Activated naive CD4-positive, alpha-beta T cell treated with Interleukin-2 at 50 U/mL for 16 hours (primary cell): ENCODE results near the gene NDUFS5.
"Not testable (repeated sequence)": the region's sequence is repeated elsewhere in the genome, so short reads cannot be mapped to it uniquely, and the experiment has no call there.

ENCODE experiments used
- DNase-seq: peaks from one replicate; pipeline ENCODE4 v3.0.0-alpha.2; 2020

Gene NDUFS5

DNA sequence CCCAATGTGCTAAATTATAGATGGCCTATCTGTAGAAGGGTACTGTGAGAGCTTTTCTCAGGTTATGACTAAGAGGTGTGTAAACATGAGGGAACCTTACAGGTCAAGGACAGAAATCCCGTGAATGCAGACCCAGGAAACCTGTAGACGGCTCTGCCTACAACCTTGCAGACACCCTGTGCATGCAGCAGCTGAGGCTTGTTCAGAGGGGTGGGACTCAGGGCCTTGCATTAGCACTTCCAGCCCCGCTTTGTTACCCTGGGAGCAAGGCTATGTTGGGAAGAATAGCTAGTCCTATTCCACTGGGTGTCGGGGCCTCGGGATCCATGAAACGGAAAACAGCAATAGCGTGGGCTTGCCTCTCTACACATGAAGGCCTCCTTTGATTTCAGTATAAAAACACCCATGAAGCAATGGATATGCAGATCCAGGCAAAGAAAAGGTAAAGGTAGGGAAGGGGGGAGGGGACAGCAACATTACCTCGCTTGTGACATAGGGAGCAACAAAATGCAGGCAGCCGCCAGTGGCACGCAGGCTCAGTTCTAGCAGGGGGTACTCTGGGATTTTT is 9.5 kb upstream of the NDUFS5 start:
- no peak for DNase-seq

DNA sequence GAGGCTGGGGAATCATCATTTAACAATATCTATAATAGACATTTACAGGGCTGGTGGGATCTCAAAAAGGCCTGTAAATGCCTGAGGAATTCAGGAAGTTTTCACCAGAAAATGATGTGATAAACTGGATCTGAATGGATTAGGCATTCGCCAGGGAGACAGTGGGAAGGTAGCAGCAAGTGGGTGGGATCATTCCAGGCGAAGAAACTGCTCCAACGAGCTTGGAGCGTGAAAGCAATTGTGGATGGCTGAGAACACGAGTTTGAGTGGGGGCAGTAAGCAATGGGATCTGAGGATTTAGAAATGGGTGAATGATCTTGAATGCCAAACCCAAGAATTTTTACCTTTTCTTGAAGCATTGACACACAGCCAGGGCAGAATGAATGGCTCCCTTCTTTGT is 8.9 kb upstream of the NDUFS5 start:
- no peak for DNase-seq

DNA sequence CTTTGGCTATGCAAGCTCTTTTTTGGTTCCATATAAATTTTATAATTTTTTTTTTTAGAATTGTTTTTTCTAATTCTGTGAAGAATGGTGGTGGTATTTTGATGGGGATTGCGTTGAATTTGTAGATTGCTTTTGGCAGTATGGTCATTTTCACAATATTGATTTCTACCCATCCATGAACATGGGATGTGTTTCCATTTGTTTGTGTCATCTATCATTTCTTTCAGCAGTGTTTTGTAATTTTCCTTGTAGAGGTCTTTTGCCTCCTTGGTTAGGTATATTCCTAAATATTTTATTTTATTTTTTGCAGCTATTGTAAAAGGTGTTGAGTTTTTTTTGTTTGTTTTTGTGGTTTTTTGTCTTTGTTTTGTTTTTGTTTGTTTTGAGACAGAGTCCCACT is 5.7 kb upstream of the NDUFS5 start:
- not testable (repeated sequence) for DNase-seq

DNA sequence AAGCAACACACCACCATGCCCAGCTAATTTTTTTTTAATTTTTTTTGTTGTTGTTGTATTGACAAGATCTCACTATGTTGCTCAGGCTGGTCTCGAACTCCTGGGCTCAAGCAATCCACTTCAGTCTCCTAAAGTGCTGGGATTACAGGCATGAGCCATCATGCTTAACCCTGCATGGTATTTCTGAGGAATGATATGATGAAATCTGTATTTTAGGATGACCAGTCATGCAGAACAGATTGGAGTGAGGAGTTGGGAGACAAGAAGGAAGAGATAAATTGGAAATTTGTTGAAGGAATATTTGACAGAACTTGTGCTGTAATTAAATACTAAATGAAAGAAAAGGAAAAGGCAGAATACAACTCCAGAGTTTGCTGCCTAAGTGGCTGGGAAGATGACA is 4.7 kb upstream of the NDUFS5 start:
- DNase-seq = no peak

GRCh38 chr1:39023140-39023539 is 3.0 kb upstream of the NDUFS5 start:
- DNase-seq = no peak

DNA sequence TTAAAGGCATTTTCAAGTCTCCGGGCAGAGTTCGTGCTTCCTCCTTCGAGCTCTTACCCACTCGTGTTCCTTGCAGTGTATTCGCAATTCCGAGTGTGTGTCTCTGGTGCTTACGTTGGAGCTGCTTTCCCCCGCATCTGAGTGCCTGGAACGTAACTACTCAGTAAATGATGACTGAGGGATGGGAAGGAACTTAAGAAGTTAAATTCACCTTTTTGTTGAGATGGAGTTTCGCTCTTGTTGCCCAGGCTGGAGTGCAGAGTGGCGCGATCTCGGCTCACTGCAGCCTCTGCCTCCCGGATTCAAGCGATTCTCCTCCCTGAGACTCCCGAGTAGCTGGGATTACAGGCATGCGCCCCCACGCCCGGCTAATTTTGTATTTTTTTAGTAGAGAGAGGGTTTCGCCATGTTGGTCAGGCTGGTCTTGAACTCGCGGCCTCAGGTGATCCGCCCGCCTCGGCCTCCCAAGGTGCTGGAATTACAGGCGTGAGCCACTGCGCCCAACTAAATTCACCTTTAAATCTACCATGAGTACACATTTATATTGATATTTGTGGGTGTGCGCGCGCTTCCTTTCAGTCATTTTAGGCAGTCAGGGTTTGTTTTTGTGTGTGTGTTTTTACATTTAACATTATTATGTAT is 837 bp downstream of the NDUFS5 start:
- no peak for DNase-seq

GRCh38 chr1:39034114-39034654 is 8.0 kb downstream of the NDUFS5 start:
- DNase-seq = no peak

DNA sequence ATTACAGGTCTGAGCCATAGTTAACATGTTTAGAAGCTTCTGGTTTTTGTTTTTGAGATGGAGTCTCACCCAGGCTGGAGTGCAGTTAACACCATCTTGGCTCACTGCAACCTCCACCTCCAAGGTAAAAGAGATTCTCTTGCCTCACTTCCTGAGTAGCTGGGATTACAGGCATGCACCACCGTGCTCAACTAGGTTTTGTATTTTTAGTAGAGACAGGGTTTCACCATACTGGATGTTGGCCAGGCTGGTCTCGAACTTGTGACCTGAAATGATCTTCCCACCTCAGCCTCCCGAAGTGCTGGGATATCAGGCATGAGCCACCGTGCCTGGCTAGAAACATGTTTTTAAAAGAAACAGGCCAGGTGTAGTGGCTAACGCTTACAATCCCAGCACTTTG is 10.5 kb downstream of the NDUFS5 start:
- DNase-seq = no peak

GRCh38 chr1:39043513-39043912 is 17.4 kb downstream of the NDUFS5 start:
- no peak for DNase-seq

DNA sequence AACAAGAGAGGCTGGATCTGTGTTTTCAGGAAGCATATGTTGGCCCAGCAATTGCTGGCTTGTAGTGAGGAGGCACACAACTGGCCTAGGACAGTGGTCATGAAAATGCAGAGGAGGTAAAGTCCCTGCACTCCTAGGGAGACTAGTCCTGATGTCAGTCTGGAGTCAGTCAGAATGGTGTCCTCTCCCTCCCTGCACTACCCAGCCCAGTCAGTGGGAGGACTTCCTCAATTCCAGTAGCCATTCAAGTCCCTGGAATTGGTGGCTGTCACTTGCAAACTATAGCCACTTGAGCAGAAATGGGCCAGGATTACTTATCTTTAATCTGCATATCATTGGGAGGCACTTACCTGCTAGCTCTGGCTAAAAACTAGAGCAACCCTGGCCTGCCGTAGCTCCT is 18.6 kb downstream of the NDUFS5 start:
- no peak for DNase-seq

GRCh38 chr1:39045231-39045630 is 19.1 kb downstream of the NDUFS5 start:
- DNase-seq = no peak

DNA sequence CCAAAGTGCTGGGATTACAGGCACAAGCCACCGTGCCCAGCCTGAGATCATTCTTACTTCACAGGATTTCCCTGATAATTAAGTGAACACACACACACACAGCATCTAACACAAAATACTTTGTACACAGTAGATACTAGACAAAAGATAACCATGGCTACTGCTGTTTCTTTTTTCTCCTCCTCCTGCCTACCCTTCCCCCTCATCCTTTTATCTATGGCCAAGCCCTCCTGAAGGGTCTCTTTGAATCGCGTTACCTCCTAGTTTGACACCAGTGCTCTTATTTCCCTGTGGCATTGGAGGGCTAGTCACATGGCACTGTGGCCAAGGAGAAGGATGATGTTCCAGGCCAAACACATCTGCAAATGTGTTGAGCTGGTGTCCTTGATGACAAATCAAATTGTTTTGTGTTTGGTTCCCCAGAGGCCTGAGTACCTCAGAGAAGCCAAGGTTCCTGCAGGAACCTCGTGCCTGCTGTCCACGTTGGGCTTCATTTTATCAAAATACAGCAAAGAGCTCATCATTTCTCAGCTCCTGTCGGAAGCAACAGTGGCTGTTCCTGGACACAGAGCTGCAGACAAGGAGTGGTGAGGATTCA is 20.6 kb downstream of the NDUFS5 start:
- no peak for DNase-seq

DNA sequence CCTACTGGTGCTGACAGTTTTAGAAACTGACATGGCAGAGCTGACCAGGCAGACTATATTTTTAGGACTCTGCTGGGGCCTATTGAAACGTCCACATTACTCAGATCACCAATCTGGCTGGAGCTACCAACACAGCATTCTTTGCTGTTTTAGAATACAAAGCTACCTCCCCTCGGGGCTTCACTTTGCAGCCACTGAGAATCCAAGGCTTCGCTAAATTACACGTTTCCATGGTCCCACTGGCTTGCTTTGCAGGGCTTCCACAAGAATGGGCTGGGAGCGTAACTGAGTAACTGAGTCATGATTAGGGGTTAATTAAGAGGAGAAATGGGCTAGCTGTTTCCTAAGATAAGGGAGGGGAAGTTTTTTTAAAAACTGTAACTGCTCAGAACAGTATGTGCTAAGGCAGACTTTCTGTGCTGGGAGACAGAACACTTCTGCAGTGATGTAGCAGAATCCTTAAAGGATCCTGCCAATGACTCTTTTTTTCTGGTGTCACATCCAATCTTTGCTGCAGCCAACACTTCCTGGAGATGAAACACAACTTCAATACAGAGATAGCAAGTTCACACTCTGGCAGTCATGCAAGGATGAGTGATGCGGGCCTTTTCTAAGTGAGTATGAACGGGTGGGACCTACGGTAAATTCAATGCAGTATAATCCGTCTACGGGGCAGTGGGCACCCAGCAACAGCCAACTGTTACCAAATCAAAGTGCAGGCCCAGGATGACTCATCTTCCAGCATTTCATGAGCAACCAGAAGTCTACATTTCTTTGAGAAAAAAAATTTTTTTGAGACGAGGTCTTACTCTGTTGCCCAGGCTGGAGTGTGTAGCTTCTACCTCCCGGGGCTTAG is 21.5 kb downstream of the NDUFS5 start:
- no peak for DNase-seq

DNA sequence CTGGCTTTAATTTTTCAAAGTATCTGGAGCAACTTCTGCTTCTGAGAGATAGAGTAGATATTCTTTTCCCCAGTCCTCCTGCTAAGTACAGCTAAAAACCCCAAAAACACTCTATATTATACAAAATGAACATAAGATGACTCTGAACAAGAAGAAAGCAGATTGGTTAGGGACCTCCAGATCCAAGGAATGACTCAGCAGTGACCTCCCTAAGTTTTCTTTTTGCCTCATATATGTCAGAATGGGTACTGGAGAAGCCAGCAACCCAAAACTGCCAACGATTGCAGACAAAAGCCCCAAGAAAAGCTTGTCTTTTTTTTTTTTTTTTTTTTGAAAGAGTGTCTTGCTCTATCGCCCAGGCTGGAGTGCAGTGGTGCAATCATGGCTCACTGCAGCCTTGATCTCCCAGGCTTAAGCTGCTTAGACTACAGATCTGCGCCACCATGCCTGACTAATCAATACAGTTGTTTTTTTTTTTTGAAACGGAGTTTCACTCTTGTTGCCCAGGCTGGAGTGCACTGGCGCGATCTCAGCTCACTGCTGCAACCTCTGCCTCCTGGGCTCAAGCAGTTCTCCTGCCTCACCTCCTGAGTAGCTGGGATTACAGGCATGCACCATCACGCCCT is 22.7 kb downstream of the NDUFS5 start:
- no peak for DNase-seq

- DNase-seq = no peak
These were observed 23.9 kb downstream of the NDUFS5 start for GRCh38 chr1:39050001-39050400.

DNA sequence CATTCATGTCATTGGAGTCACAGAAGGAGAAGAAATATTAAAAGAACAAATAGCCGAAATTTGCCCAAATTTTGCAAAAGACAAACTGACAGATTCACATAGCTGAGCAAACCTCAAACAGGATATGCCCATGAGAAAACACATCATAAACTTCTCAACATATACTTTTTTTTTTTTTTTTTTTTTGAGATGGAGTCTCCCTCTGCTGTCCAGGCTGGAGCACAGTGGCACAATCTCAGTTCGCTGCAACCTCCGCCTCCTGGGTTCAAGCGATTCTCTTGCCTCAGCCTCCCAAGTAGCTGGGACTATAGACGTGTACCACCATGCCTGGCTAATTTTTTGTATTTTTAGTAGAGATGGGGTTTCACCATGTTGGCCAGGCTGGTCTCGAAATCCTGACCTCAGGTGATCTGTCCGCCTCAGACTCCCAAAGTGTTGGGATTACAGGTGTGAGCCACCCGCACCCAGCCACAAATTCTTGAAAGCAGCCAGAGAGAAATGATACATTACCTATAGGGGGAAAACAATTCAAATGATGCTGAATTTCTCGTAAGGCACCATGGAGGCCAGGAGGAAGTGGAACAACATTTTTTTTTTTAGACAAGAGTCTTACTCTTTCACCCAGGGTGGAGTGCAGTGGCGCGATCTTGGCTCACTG is 25.2 kb downstream of the NDUFS5 start:
- not testable (repeated sequence) for DNase-seq

DNA sequence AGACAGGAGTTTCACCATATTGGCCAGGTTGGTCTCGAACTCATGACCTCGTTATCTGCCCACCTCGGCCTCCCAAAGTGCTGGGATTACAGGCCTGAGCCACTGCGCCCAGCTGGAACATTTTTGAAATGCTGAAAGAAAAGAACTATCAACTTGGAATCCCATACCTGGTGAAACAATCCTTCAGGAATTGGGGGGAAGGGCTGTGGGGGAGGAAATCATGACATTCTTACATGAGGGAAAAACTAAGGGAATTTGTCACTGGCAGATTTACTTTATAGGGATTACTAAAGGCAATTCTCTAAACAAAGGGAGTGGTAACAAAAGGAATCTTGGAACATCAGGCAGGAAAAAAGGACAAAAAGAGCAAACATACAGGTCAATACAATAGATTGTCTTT is 25.8 kb downstream of the NDUFS5 start:
- no peak for DNase-seq

GRCh38 chr1:39055213-39055710 is 29.1 kb downstream of the NDUFS5 start:
- DNase-seq = not testable (repeated sequence)

DNA sequence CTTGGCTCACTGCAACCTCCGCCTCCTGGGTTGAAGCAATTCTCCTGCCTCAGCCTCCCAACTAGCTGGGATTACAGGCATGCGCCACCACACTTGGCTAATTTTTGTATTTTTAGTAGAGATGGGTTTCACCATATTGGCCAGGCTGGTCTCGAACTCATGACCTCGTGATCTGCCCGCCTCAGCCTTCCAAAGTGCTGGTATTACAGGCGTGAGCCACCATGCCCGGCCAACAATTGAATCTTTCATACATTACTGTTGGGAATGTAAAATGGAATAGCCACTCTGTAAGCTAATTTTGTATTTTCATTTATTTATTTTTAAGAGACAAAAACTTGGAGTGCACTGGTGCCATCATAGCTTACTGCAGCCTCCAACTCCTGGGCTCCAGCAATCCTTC is 35.4 kb downstream of the NDUFS5 start:
- DNase-seq = not testable (repeated sequence)

GRCh38 chr1:39061951-39062350 is 35.8 kb downstream of the NDUFS5 start:
- no peak for DNase-seq

DNA sequence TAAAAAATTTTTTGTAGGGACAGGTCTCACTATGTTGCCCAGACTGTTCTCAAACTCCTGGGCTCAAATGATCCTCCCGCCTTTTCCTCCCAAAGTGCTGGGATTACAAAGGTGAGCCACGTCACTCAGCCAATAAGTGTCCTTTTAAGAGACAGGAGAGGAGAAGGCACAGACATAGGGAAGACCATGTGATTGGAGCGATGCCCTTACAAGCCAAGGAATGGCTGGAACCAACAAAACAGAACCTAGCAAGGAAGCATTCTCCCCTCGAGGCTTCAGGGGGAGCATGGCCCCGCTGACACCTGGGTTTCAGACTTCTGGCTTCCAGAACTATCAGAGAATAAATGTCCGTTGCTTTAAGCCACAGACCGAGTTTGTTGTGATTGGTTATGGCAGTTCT is 37.0 kb downstream of the NDUFS5 start:
- no peak for DNase-seq

GRCh38 chr1:39063775-39064174 is 37.6 kb downstream of the NDUFS5 start:
- DNase-seq = no peak
